Muscle layer of duodenum (tissue), 2 donors: ENCODE measurements around the gene JUNB.
A peak's percentile ranks its signal among the peaks of the same experiment; 100 is the strongest.

ENCODE experiments used
- H3K27ac ChIP-seq: one replicate; pipeline ENCODE4 v1.7.0; 2013; ENCODE audit warnings: mild to moderate bottlenecking, low read length
- H3K27me3 ChIP-seq: one replicate; pipeline ENCODE4 v1.7.0; 2013; ENCODE audit warnings: low read depth, mild to moderate bottlenecking, control low read depth, low read length
- H3K36me3 ChIP-seq, 2 donors: one replicate each; pipeline ENCODE4 v1.7.0; 2013; ENCODE audit warnings: low read length in 2 of 2, control low read depth in 1 of 2, mild to moderate bottlenecking in 1 of 2; ENCODE audit not compliant: insufficient read depth in 2 of 2, control insufficient read depth in 1 of 2
- H3K4me1 ChIP-seq, 2 donors: one replicate each; pipeline ENCODE4 v1.7.0; 2013; ENCODE audit warnings: low read length in 2 of 2, mild to moderate bottlenecking in 2 of 2, control low read depth in 1 of 2, moderate library complexity in 1 of 2; ENCODE audit not compliant: insufficient read depth in 2 of 2, control insufficient read depth in 1 of 2
- H3K4me3 ChIP-seq, 2 donors: one replicate each; pipeline ENCODE4 v1.7.0; 2013; ENCODE audit warnings: low read length in 2 of 2, low read depth in 1 of 2, mild to moderate bottlenecking in 1 of 2
- H3K9me3 ChIP-seq, 2 donors: one replicate each; pipeline ENCODE4 v1.7.0; 2013; ENCODE audit warnings: low read length in 2 of 2, control low read depth in 1 of 2, mild to moderate bottlenecking in 1 of 2; ENCODE audit not compliant: control insufficient read depth in 1 of 2
- donor health status: healthy.

The JUNB gene

GRCh38 chr19:12784394-12784870, 6.9 kb upstream of the JUNB start:
- H3K4me1 ChIP-seq, result peaks cover 28 to 31% of the 10 kb centered on the region in 2 donors
- no peaks in the 10 kb centered on the region for H3K27me3 ChIP-seq
- peak overlapping the region; percentile 93 for H3K27ac ChIP-seq
- peaks cover 0 to 11% of the 10 kb centered on the region in 2 donors for H3K36me3 ChIP-seq
- H3K4me3 ChIP-seq, result peak overlapping the region in 1 of 2 donors; percentile 7
- H3K9me3 ChIP-seq, result no peaks in the 10 kb centered on the region

GRCh38 chr19:12784871-12785430, 6.3 kb upstream of the JUNB start:
- Histone ChIP-seq H3K4me3 (peak overlapping the region in 1 of 2 donors; percentile 7), H3K36me3 (peaks cover 0 to 11% of the 10 kb centered on the region in 2 donors), H3K9me3 (no peaks in the 10 kb centered on the region), H3K27me3 (no peaks in the 10 kb centered on the region), H3K4me1 (peaks cover 28 to 30% of the 10 kb centered on the region in 2 donors), H3K27ac (peak overlapping the region; percentile 93)

GRCh38 chr19:12785431-12786031, 5.8 kb upstream of the JUNB start:
- Histone ChIP-seq H3K27me3 (no peaks in the 10 kb centered on the region), H3K4me3 (no peak overlapping the region), H3K9me3 (no peaks in the 10 kb centered on the region), H3K4me1 (peaks cover 30% of the 10 kb centered on the region in 2 donors), H3K27ac (peak overlapping the region; percentile 93), H3K36me3 (peaks cover 0 to 14% of the 10 kb centered on the region in 2 donors)

GRCh38 chr19:12786141-12786870, 5.0 kb upstream of the JUNB start:
- no peaks in the 10 kb centered on the region for H3K9me3 ChIP-seq
- H3K27me3 ChIP-seq, result no peaks in the 10 kb centered on the region
- no peak overlapping the region for H3K4me3 ChIP-seq
- peaks cover 0 to 18% of the 10 kb centered on the region in 2 donors for H3K36me3 ChIP-seq
- peaks cover 30 to 35% of the 10 kb centered on the region in 2 donors for H3K4me1 ChIP-seq
- H3K27ac ChIP-seq, result peak overlapping the region; percentile 93

- H3K4me3 ChIP-seq, result no peak overlapping the region
- H3K27ac ChIP-seq, result peak overlapping the region; percentile 93
- H3K27me3 ChIP-seq, result no peaks in the 10 kb centered on the region
- no peaks in the 10 kb centered on the region for H3K9me3 ChIP-seq
- H3K36me3 ChIP-seq, result peaks cover 0 to 18% of the 10 kb centered on the region in 2 donors
- H3K4me1 ChIP-seq, result peaks cover 30 to 35% of the 10 kb centered on the region in 2 donors
Observed at GRCh38 chr19:12786952-12787351, 4.3 kb upstream of the JUNB start.

GRCh38 chr19:12787458-12787857, 3.8 kb upstream of the JUNB start:
- peak overlapping the region; percentile 93 for H3K27ac ChIP-seq
- no peak overlapping the region for H3K4me3 ChIP-seq
- peaks cover 0 to 18% of the 10 kb centered on the region in 2 donors for H3K36me3 ChIP-seq
- peaks cover 30 to 35% of the 10 kb centered on the region in 2 donors for H3K4me1 ChIP-seq
- H3K27me3 ChIP-seq, result no peaks in the 10 kb centered on the region
- H3K9me3 ChIP-seq, result no peaks in the 10 kb centered on the region

- peaks cover 27 to 35% of the 10 kb centered on the region in 2 donors for H3K4me1 ChIP-seq
Observed at GRCh38 chr19:12788042-12788681, 3.1 kb upstream of the JUNB start.

GRCh38 chr19:12788682-12789097, 2.6 kb upstream of the JUNB start:
- Histone ChIP-seq H3K4me3 (peak overlapping the region; percentile 71 to 97), H3K27me3 (no peaks in the 10 kb centered on the region), H3K27ac (peak overlapping the region; percentile 100), H3K9me3 (no peaks in the 10 kb centered on the region), H3K36me3 (peaks cover 0 to 13% of the 10 kb centered on the region in 2 donors), H3K4me1 (peaks cover 21 to 31% of the 10 kb centered on the region in 2 donors)

More at GRCh38 chr19:12788042-12788681, 3.1 kb upstream of the JUNB start:
- Histone ChIP-seq H3K9me3 (no peaks in the 10 kb centered on the region), H3K27me3 (no peaks in the 10 kb centered on the region), H3K27ac (peak overlapping the region; percentile 100), H3K4me3 (peak overlapping the region; percentile 71 to 97), H3K36me3 (peaks cover 0 to 18% of the 10 kb centered on the region in 2 donors)

- Histone ChIP-seq H3K4me1 (peaks cover 18 to 28% of the 10 kb centered on the region in 2 donors), H3K4me3 (peak overlapping the region; percentile 71 to 97), H3K9me3 (no peaks in the 10 kb centered on the region), H3K36me3 (peaks cover 0 to 13% of the 10 kb centered on the region in 2 donors), H3K27ac (peak overlapping the region; percentile 100), H3K27me3 (no peaks in the 10 kb centered on the region)
Observed at GRCh38 chr19:12789098-12789903, 2.0 kb upstream of the JUNB start.

GRCh38 chr19:12789904-12790619, 1.2 kb upstream of the JUNB start:
- no peaks in the 10 kb centered on the region for H3K27me3 ChIP-seq
- peak overlapping the region; percentile 99 for H3K27ac ChIP-seq
- peaks cover 18 to 23% of the 10 kb centered on the region in 2 donors for H3K4me1 ChIP-seq
- H3K4me3 ChIP-seq, result peak overlapping the region; percentile 68 to 97
- peaks cover 0 to 13% of the 10 kb centered on the region in 2 donors for H3K36me3 ChIP-seq
- H3K9me3 ChIP-seq, result no peaks in the 10 kb centered on the region
